HG02970 (cell line): ENCODE measurements around the gene ACE2.
"Not testable (repeated sequence)": the region's sequence is repeated elsewhere in the genome, so short reads cannot be mapped to it uniquely, and the experiment has no call there.

Experiments used
- ATAC-seq: cut with Tn5 transposase; IDR thresholded peaks from one replicate; pipeline ENCODE4 v1.9.1; 2021; ENCODE audit warnings: mild to moderate bottlenecking, moderate library complexity, moderate number of reproducible peaks; ENCODE audit not compliant: unreplicated experiment, low FRiP score

ACE2 gene

DNA sequence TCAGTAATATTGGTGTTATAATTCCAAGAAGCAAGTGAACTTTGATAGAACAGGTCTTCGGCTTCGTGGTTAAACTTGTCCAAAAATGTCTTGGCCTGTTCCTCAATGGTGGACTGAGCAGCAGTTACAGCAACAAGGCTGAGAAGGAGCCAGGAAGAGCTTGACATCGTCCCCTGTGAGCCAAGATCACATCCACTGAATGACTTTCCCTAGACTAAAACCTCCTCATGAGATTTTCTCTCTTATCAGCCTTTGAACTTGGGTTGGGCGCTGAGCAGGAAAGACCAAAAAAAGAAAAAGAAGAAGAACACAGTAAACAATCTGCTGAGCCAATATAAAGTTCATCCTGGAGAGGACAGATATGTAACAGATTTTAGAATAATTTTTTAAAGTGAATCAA lies at the start of gene ACE2:
Gene ACE2 (minus strand): TSS at position 216 of the 400 bp plus-strand sequence. CDS start 49 bp downstream, at position 167.
- no peak for ATAC-seq

DNA sequence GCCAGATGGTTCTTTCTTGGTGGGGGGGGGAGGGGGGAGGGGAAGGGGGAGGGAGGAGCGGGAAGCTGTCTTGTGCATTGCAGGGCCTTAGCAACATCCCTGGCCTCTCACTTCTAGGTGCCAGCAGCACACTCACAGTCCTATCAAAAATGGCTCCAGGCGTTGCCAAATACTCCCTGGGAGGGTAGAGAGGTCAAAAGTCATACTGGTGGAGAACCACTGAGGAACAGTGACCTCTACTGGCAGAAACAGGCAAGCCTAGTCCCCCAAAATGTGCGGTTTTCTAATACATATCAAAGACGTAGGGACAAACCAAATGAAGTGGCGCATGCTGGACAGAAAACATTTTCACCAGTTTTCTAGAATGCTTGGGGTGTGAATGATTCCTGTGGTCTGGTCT lies 46.8 kb upstream of the ACE2 start:
- ATAC-seq: not testable (repeated sequence)

DNA sequence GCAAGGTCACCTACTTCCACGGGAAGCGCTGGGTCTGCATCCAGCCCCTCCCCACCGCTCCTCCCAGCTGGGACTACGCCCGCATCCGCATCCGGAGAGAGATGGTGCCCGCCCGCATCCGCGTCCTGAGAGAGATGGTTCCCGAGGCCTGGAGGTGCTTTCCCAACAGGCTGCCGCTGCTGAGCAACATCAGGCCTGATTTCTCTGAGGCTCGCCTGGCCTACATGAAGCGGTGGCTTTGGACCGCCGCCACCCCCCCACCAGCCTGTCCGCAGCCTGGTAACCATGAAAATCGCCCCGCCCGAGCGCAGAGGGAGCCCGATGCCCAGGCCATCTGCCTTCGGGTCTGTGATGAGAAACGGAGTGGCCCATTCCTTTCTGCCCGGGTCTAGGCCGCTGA lies 45.8 kb upstream of the ACE2 start:
- ATAC-seq: no peak

DNA sequence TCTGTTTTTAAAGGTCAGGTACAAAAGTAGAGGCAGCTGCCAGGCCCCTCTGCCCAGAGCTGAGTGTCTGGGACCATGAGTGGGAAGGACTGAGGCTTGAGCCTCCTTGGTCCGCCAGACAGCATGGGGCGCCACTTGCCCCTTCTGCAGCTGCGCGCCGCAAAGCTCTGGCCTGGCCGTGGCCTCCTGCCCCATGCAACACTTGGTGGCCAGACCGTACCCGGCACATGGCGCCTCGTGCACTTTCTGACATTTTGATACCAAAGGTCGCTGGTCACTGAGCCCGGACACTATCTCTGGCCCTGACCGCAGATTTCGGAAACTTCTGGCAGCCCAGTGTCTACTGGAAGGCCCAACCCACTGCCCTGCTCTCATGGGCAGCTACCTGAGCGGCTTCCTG lies 45.3 kb upstream of the ACE2 start:
- ATAC-seq: no peak

DNA sequence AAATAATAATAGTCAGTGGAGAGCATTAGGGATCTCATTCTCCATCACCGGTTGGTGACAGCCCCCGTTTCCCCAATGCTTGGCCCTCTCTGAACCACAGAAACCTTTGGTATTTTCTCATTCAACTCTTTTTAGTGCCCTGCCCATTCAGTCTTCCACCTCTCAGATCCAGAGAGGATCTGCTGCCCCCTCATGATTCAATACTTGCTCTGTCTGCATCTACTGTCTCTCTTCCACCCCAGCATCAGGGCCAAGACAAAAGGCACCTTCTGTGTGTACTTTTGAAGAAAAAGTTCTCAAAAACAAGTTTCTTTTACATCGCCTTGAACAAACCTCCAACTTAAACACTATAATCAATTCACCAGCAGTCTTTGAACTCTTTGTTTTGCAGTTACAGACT lies 44.5 kb upstream of the ACE2 start:
- no peak for ATAC-seq

DNA sequence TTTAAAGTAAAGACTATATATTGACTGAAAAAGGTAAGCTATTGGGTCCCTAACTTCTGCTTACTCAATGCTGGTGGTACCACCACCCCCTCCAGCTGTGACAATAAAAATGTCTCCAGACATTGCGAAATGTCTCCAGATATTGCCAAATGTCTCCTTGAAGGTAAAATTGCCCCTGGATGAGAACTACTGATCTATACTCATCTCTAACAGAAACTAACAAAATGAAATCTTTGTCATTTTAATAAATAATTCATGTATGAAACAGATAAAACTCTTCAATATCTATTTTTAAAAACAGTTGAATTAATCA lies 43.8 kb upstream of the ACE2 start:
- no peak for ATAC-seq

DNA sequence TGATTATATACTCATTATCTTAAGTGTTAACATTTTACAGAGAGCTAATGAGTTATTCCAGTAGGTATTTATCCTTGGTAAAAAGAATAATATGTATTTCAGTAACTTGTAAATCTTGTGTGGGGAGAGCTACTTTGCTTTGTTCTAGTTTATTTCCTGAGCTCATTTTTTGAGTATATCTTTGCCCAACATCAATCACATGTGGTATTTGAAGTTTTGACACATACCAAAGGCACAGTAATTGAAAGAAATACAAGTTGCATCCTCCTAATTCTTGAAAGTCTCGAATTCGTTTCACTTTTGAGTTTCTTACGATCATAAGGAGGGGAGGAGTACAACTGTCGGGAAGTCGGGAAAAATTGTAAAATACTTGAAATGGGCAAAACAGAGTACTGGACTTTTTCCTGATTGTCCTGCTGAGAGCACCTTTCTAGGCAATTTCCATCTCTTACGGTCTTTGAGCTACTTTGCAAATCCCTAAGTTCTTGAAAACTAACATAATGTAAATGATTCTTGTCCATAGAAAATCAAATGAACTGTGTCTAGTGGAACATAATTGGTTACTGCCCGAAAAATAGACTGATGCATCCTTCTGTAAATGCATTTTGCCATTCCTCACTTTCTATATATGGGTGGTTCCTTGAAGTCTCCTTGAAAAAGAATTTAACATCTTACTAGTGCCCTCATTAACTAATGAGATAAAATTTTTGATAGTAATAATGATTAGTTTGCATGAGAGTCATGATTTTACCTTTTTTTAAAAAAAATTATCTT lies 43.2 kb upstream of the ACE2 start:
- no peak for ATAC-seq

DNA sequence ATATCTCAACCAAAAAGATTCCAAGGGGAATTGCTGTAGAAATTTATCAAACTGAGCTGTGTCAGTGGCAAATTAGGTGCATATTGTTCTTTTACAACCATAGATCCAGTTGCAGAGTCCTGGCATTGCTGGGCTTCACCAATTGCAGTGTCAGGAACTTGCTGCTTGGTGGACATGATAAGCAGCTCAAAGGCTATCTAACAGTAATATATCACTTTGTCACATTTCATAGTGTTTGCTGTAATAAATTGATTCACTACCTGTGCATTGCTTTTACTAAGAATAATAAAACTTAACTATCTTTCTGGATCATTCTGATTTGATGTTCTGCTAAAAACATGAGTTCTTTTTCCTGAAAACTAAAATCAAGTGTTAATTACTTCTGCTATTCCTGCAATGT lies 30.9 kb upstream of the ACE2 start:
- no peak for ATAC-seq

DNA sequence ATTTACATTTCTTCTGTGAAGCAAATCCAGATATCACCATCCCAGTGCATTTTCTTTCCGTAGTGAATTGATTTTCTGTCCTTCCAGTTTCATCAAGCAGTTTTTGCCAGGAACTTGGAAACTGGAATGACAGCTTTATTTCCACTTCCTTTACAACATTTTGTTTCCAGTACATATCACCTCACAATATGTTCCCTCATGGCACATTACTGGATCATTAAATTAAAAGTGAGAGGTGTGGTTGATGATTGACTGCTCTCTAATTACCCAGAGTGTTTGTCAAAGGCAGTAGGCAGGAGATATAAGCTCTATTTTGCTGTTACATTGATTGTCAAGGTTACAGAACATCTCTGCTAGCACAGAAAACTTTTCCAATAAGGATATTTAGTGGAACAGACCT lies 22.3 kb upstream of the ACE2 start:
- ATAC-seq: no peak

DNA sequence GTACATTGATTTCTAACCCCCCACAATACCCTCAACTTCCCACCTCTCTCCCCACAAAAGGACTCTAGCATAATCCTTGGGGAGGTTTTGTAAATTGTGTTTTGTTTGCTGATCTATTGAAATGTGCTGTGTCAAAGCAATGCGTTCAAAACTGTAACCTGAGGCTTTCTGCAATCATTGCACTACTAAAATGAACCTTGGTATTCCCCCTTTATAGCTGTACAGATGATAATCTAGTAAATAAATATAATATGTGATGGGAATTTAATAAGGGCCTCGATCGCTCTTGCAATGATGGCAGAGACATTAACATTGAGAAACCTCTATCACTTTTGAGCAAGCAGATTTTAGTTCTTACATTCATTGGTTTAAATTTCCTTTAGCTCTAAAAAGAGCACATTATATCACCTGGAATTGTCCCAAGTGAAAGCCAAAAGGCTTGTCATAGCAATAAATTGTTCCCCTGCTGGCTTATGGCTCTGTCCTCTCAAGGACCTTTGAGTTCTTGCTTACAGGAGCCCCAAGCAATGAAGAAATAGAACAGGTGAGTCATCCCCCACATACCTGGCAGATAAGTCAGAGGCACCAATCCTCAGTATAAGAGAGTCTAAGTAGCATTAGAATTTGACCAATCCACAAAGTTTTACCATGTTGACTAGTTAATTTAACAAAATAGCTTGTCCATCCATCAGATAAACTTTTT lies 18.4 kb upstream of the ACE2 start:
- no peak for ATAC-seq

DNA sequence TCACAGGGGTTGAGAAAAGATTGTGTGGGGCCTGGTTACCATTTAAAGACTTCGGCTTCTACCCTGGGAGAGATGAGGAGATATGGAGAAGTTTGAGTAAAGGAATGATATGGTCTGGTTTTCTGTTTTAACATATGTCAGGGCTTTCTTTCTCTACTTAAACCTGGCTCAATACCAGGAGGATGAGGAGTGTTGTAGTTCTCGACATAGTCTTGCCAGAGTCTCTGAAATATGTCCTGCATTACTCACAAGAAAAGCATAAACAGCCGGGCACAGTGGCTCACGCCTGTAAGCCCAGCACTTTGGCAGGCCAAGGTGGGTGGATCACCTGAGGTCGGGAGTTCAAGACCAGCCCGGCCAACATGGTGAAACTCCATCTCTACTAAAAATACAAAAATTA lies 16.4 kb upstream of the ACE2 start:
- ATAC-seq: no peak

DNA sequence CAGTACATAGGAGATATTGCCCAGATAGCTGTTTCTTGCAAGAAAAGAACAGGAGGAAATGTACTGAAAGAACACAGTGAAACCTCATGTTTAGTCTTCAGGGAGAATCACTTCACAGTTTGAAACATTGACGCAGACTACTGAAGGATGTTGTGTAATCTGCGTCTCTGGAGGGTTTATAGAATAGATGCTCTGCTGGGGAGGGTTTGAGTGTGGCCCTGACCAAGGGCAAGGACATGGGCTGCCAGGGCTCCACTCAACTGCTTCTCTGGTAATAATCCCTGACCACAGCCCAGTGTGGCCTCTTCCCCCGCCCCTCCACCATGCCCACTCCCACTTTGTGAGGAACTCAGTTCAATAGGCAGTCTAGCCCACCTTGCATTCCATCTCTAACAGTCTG lies 15.8 kb upstream of the ACE2 start:
- ATAC-seq: no peak

DNA sequence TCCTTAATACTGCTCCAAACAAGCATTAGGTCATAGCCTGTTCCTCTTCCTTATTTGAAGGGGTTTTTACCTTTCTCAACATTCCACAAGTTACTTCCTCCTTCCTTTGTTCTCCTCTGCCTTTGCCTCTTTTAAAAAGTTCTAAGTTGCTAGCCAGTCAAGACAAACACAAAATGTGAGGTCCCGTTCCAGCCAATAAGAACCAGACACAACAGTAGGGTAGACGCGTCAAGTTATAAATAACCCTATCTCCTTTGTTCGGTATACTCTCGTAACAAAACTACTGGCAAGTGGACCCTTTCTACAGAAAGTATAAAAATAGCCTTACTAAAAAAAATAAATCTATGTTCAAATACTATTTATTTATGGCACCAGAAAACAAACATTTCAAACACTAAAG lies 6.3 kb upstream of the ACE2 start:
- no peak for ATAC-seq

DNA sequence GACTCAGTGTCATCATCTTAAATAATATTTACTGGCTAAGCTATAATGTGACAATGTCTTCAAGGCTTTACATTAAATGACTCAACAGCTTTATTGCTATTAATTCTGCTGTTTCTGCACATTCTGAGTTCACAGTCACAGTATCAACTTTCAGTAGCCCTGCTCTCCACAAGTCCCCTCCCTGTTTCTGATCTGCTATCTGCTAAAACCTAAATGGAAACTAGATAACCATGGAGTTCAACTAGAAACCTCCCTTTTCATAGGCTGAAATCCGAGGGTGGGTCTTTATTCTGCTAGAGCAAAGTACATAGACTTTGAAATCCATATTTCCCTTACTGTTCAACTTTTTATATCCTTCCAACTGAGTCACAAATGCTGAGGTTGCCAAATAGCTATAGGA lies 5.4 kb upstream of the ACE2 start:
- no peak for ATAC-seq

DNA sequence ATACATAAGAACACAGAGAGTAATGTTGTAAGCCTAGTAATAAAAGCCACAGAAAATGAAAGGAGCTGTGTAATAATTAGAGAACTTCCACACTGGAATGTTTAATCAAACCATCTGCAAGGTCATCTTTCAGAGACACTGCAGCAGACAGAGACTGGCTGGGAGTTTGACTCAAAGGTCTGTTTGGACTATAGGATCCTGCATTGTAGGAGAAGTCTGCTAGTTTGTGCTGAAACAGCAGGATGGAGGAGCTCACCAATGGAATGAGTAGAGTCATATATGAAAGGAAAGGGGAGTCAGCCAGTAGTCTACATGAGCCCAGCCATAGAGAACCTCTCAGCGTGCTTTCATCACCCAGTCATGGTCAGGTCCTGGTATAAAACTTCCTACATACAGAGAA lies 4.5 kb upstream of the ACE2 start:
- no peak for ATAC-seq

DNA sequence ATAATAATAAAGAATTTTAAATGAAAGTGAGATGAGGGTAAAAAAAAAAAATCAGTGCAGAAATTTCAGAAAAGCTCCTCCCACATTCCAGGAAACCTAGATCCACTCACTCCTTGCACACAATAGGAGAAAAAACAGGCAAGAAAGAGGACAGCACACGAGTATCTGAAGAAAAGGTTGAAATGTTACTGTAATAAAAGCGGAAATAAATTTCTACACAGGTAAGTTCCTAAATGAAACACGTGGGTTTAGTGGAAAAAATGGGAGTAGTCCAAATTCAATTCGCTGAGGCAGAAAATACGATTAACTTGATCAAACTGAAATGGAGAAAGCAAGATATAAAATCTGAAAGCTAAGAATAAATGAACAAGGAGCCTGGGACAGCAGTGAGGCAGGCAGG lies 2.0 kb upstream of the ACE2 start:
- ATAC-seq: no peak

DNA sequence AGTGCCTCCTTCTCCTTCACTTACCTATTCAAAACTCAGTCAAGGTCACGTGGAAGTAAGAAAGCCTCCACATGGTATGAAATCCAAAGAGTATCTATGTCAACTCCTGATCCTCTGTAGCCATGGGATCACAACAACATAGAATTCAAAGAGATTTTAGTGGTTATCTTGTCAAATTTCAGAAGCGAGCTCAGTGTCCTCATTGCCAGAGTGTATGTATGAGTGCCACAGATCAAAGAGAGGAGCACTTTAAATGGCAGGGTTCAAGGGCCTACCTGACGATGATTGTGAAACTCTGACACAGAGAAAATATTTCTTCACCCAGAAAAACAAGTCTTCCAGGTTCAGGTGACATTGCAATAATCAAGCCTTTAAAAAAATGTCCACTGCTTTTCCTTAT lies 1.2 kb upstream of the ACE2 start:
- no peak for ATAC-seq

DNA sequence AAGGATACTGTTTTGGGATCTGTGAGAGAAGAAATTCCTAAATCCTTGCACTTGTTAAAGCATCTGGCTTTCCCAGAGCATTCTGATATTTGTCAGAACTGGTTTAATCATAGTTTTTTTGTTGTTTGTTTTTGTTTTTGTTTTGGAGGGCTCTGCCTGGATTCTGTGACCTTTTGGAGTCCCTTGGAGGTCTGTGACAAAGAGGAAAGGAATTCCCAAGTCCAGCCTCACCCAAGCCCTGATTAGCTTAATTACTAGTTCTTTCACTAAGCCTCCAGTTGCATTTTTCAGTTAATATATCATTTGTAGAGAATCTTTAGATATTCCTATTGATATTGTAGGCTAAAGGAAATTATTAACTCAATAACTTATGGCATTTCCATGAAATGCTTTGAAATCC lies 711 bp downstream of the ACE2 start:
- no peak for ATAC-seq

DNA sequence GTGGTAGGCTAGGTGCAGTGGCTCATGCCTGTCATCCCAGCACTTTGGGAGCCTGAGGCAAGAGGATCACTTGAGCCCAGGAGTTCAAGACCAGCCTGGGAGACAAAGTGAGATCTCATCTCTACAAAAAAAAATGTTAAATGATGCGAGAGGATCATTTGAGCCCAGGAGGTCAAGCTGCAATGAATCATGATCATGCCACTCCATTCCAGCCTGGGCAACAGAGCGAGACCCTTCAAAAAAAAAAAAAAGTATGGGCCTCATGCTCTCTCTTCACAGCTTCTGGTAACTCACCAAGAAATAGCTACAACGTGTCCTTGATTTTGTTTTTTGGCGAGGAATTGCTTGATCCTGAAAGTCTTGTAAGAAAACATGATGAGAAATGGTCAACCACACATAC lies 1.3 kb downstream of the ACE2 start:
- no peak for ATAC-seq

DNA sequence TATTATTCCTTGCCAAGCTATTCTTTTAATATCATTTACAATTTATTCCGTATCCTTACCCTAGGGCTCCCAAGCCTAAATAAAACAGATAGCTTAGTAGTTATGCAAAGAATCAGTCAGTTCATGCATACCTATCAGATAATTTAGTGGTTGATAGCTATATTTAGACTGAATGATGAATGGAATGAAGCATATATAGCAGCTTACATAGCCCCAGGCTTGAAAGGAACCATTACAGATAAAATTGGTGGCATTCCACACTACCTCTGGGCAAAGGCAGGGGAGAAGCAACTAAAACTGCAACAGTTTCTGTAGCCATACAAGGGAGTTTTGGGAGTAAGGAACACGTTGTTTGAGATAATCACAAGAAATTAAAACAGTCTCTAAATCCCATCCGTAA lies 2.7 kb downstream of the ACE2 start:
- ATAC-seq: no peak

DNA sequence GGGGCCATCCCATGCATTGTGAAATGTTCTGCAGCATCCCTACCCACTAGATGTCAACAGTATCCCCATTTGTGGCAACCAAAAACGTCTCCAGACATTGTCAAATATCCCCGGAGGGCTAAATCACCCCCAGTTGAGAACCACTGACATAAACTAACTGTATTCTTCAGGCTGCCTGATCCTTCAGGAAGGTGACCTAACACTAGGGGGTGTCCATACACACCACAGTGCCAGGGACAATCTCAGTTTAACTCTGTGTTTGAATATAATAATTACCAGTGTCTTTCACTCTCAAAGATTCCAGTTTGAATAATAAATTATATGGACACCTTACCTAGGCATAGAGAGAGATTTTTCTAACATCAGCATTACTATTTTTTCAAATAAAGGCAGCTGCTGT lies 6.4 kb downstream of the ACE2 start:
- ATAC-seq: no peak
